Eye (tissue), 1 donor: Measurements from ENCODE around the gene GLUL.
"Not testable (repeated sequence)": the region's sequence is repeated elsewhere in the genome, so short reads cannot be mapped to it uniquely, and the experiment has no call there.

ENCODE experiments used
- DNase-seq: peaks from one replicate; pipeline ENCODE4 v3.0.0-alpha.2; 2015

The GLUL gene

GRCh38 chr1:182359645-182360044 is 31.9 kb downstream of the GLUL start:
- no peak for DNase-seq

- no peak for DNase-seq
These were observed 33.7 kb downstream of the GLUL start for GRCh38 chr1:182357913-182358312.

GRCh38 chr1:182357171-182357570 is 34.4 kb downstream of the GLUL start:
- no peak for DNase-seq

GRCh38 chr1:182355723-182356098 is 35.9 kb downstream of the GLUL start:
- DNase-seq, result no peak

GRCh38 chr1:182351790-182352364 is 39.7 kb downstream of the GLUL start:
- DNase-seq, result no peak

GRCh38 chr1:182350839-182351238 is 40.8 kb downstream of the GLUL start:
- DNase-seq, result no peak

GRCh38 chr1:182348961-182349747 is 42.4 kb downstream of the GLUL start:
- no peak for DNase-seq

- DNase-seq, result no peak
These were observed 44.6 kb downstream of the GLUL start for GRCh38 chr1:182347019-182347418.

GRCh38 chr1:182340233-182341058 is 51.1 kb downstream of the GLUL start:
- DNase-seq, result no peak

GRCh38 chr1:182339684-182340083 is 51.9 kb downstream of the GLUL start:
- no peak for DNase-seq

- no peak for DNase-seq
These were observed 52.7 kb downstream of the GLUL start for GRCh38 chr1:182338806-182339370.

GRCh38 chr1:182337736-182338571 is 53.6 kb downstream of the GLUL start:
- no peak for DNase-seq

GRCh38 chr1:182335771-182336566 is 55.6 kb downstream of the GLUL start:
- no peak for DNase-seq

- not testable (repeated sequence) for DNase-seq
These were observed 58.5 kb downstream of the GLUL start for GRCh38 chr1:182333071-182333571.

- DNase-seq, result no peak
These were observed 59.1 kb downstream of the GLUL start for GRCh38 chr1:182332261-182333060.
